ENCODE data around the gene ASTL.

ASTL gene

DNA sequence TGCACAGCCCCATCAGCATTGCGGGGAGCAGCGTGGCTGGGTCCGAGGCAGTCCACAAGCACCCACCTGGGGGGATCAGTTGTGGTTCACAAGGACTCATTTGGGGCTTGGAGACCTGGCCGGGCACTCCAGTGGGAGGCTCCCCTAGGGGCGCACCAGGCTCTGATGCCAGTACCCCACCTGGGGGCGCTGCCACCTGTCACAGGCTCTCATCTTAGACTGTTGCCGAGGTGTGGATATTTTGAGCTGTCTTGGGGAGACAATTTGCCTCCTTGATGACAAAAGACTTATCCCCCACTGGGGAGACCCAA lies 25.0 kb downstream of the ASTL start:
- no peak for ATAC-seq

DNA sequence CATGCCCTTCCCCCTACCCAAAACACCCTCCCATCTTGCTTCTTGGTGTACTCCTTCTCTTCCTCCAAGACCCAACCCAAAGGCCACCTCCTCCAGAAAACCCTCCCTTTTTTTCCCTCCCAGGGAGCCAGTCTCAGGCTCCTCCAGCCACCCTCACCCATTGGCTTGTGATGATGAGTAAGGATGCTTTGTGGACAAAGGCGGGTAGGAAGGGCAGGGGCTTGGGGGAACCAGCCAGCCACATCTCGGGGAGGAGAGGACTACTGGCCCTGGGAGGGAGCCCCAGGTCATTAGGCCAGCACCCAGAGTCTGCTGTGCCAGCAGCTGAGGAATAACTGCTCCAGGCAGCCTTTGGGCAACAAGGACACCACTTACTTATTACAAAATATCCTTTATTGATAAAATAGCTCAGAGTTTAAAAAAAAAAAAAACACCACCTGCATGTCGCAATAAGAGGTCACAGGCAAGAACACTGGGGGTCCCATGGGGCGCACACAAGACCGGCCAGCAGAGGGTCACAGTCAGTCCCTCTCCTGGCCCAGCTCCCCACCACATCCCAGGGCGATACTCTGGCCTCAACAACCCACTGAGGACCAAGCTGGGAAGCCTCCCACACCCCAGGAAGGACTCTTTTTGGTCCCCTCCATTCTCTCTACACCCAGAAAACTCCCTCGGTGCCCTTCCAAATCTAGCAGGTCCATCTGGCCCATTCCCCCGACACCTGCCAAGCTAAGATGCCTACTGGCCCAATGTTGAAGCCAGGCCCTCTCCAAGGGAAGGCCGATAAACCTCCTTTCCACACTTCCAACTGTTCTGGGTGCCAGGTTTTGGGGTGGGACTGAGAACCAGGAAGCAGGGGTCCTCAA lies 25.6 kb downstream of the ASTL start:
- ATAC-seq, result no peak
- TF ChIP-seq ISL1 (CRISPR knock-in tag; IDR thresholded peaks at IDR 0.05) (no peak), TCF4 (CRISPR knock-in tag; IDR thresholded peaks at IDR 0.05; ENCODE audit: borderline replicate concordance) (no peak), ZNF565 (CRISPR knock-in tag; conservative IDR thresholded peaks at IDR 0.05; ENCODE audit: low read depth) (no peak), TOX (CRISPR knock-in tag; IDR thresholded peaks at IDR 0.05; ENCODE audit: borderline replicate concordance) (no peak), ZNF70 (CRISPR knock-in tag; IDR thresholded peaks at IDR 0.05) (no peak), ESRRG (CRISPR knock-in tag; IDR thresholded peaks at IDR 0.05) (no peak), GLIS3 (CRISPR knock-in tag; IDR thresholded peaks at IDR 0.05) (no peak), BACH2 (CRISPR knock-in tag; IDR thresholded peaks at IDR 0.05; ENCODE audit: borderline replicate concordance) (no peak), SNAI2 (CRISPR knock-in tag; IDR thresholded peaks at IDR 0.05) (no peak), ZC3H10 (CRISPR knock-in tag; IDR thresholded peaks at IDR 0.05) (no peak), ARNTL (CRISPR knock-in tag; IDR thresholded peaks at IDR 0.05; ENCODE audit: borderline replicate concordance, low read depth) (no peak), OSR1 (CRISPR knock-in tag; IDR thresholded peaks at IDR 0.05) (no peak)
- TF ChIP-seq, protein P1, sequence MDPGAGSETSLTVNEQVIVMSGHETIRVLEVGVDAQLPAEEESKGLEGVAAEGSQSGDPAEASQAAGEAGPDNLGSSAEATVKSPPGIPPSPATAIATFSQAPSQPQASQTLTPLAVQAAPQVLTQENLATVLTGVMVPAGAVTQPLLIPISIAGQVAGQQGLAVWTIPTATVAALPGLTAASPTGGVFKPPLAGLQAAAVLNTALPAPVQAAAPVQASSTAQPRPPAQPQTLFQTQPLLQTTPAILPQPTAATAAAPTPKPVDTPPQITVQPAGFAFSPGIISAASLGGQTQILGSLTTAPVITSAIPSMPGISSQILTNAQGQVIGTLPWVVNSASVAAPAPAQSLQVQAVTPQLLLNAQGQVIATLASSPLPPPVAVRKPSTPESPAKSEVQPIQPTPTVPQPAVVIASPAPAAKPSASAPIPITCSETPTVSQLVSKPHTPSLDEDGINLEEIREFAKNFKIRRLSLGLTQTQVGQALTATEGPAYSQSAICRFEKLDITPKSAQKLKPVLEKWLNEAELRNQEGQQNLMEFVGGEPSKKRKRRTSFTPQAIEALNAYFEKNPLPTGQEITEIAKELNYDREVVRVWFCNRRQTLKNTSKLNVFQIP (CRISPR knock-in tag; IDR thresholded peaks at IDR 0.05; ENCODE audit: borderline replicate concordance, low read depth), result no peak
- TF ChIP-seq, protein P2, sequence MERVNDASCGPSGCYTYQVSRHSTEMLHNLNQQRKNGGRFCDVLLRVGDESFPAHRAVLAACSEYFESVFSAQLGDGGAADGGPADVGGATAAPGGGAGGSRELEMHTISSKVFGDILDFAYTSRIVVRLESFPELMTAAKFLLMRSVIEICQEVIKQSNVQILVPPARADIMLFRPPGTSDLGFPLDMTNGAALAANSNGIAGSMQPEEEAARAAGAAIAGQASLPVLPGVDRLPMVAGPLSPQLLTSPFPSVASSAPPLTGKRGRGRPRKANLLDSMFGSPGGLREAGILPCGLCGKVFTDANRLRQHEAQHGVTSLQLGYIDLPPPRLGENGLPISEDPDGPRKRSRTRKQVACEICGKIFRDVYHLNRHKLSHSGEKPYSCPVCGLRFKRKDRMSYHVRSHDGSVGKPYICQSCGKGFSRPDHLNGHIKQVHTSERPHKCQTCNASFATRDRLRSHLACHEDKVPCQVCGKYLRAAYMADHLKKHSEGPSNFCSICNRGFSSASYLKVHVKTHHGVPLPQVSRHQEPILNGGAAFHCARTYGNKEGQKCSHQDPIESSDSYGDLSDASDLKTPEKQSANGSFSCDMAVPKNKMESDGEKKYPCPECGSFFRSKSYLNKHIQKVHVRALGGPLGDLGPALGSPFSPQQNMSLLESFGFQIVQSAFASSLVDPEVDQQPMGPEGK (CRISPR knock-in tag; IDR thresholded peaks at IDR 0.05; ENCODE audit: borderline replicate concordance), result no peak
- TF ChIP-seq, protein P3, sequence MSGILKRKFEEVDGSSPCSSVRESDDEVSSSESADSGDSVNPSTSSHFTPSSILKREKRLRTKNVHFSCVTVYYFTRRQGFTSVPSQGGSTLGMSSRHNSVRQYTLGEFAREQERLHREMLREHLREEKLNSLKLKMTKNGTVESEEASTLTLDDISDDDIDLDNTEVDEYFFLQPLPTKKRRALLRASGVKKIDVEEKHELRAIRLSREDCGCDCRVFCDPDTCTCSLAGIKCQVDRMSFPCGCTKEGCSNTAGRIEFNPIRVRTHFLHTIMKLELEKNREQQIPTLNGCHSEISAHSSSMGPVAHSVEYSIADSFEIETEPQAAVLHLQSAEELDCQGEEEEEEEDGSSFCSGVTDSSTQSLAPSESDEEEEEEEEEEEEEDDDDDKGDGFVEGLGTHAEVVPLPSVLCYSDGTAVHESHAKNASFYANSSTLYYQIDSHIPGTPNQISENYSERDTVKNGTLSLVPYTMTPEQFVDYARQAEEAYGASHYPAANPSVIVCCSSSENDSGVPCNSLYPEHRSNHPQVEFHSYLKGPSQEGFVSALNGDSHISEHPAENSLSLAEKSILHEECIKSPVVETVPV (CRISPR knock-in tag; IDR thresholded peaks at IDR 0.05), result no peak

More for the DNA sequence above, 25.0 kb downstream of the ASTL start:
- TF ChIP-seq, protein P3 (CRISPR knock-in tag; IDR thresholded peaks at IDR 0.05), result no peak
- TF ChIP-seq ZC3H10 (CRISPR knock-in tag; IDR thresholded peaks at IDR 0.05) (no peak), BACH2 (CRISPR knock-in tag; IDR thresholded peaks at IDR 0.05; ENCODE audit: borderline replicate concordance) (no peak), ARNTL (CRISPR knock-in tag; IDR thresholded peaks at IDR 0.05; ENCODE audit: borderline replicate concordance, low read depth) (no peak), ISL1 (CRISPR knock-in tag; IDR thresholded peaks at IDR 0.05) (no peak), TOX (CRISPR knock-in tag; IDR thresholded peaks at IDR 0.05; ENCODE audit: borderline replicate concordance) (no peak), PPARA (CRISPR knock-in tag; IDR thresholded peaks at IDR 0.05; ENCODE audit: borderline replicate concordance) (no peak), CSDC2 (CRISPR knock-in tag; IDR thresholded peaks at IDR 0.05) (no peak)

DNA sequence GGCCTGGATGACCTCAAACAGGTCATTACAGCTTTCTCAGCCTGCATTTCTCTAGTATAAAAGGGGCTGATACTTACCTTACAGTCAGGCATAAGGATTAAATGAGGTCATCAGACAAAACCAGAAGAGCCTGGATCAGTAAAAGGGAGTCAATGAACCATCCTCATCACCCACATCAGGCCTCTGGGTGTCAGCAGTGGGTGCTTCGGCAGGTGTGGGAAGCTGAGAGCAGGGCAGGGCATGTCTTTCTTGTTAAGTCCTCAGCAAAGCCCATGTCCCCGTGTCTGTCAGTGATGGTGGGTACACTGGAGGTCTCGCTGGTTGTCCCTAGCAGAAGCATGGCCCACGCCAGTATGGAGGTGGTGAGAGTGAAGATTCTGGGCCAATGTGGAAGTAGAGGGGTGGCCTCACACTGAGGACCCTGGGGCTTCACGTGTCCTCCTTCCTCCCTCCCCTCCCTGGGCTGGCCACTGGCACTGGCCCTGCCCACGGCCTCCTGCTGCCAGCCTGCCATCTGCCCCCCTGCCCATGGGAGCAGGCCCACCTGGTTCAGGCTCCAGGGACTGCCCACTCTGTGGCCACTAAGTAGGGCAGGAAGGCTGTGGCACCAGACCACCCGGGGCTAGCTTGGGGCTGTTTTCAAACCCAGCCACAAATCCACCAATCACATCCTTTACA lies 26.3 kb downstream of the ASTL start:
- ATAC-seq, result no peak
- TF ChIP-seq, protein P4, sequence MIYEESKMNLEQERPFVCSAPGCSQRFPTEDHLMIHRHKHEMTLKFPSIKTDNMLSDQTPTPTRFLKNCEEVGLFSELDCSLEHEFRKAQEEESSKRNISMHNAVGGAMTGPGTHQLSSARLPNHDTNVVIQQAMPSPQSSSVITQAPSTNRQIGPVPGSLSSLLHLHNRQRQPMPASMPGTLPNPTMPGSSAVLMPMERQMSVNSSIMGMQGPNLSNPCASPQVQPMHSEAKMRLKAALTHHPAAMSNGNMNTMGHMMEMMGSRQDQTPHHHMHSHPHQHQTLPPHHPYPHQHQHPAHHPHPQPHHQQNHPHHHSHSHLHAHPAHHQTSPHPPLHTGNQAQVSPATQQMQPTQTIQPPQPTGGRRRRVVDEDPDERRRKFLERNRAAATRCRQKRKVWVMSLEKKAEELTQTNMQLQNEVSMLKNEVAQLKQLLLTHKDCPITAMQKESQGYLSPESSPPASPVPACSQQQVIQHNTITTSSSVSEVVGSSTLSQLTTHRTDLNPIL (CRISPR knock-in tag; IDR thresholded peaks at IDR 0.05; ENCODE audit: low read depth), result no peak
- TF ChIP-seq, protein P2 (CRISPR knock-in tag; IDR thresholded peaks at IDR 0.05; ENCODE audit: borderline replicate concordance), result no peak
- TF ChIP-seq, protein P3 (CRISPR knock-in tag; IDR thresholded peaks at IDR 0.05), result no peak
- no peak for TF ChIP-seq BACH2 (CRISPR knock-in tag; IDR thresholded peaks at IDR 0.05; ENCODE audit: borderline replicate concordance)
